GM21723 (cell line): ENCODE measurements around the gene TLN1.

ENCODE experiments used
- ATAC-seq: cut with Tn5 transposase; IDR thresholded peaks from one replicate; pipeline ENCODE4 v1.9.1; 2021; ENCODE audit warnings: mild to moderate bottlenecking, moderate library complexity; ENCODE audit not compliant: unreplicated experiment

TLN1 gene, protein sequence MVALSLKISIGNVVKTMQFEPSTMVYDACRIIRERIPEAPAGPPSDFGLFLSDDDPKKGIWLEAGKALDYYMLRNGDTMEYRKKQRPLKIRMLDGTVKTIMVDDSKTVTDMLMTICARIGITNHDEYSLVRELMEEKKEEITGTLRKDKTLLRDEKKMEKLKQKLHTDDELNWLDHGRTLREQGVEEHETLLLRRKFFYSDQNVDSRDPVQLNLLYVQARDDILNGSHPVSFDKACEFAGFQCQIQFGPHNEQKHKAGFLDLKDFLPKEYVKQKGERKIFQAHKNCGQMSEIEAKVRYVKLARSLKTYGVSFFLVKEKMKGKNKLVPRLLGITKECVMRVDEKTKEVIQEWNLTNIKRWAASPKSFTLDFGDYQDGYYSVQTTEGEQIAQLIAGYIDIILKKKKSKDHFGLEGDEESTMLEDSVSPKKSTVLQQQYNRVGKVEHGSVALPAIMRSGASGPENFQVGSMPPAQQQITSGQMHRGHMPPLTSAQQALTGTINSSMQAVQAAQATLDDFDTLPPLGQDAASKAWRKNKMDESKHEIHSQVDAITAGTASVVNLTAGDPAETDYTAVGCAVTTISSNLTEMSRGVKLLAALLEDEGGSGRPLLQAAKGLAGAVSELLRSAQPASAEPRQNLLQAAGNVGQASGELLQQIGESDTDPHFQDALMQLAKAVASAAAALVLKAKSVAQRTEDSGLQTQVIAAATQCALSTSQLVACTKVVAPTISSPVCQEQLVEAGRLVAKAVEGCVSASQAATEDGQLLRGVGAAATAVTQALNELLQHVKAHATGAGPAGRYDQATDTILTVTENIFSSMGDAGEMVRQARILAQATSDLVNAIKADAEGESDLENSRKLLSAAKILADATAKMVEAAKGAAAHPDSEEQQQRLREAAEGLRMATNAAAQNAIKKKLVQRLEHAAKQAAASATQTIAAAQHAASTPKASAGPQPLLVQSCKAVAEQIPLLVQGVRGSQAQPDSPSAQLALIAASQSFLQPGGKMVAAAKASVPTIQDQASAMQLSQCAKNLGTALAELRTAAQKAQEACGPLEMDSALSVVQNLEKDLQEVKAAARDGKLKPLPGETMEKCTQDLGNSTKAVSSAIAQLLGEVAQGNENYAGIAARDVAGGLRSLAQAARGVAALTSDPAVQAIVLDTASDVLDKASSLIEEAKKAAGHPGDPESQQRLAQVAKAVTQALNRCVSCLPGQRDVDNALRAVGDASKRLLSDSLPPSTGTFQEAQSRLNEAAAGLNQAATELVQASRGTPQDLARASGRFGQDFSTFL (N-terminal part only)

DNA sequence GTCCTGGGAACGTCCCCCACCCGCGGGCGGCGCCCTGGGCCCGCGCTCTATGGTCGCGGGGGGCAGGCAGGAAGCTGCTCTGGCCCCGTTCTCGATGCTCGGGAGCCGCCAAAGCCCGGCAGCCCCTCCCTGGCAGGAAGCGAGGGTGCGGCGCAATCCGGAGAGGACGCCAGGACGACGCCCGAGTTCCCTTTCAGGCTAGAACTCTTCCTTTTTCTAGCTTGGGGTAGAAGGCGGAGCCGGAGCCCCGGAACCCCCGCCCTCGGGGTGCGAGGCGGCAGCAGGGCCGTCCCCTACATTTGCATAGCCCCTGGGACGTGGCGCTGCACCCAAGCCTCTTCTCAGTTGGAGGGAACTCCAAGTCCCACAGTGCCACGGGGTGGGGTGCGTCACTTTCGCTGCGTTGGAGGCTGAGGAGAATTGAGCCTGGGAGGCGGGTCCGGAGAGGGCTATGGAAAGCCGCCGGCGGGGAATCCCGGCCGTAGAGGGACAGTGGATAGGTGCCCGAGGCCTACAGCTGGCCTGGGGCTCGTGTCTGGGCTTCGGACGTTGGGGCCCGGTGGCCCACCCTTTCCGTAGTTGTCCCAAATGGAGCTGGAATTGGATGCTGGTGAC, at the start of gene TLN1, which contains the start of gene CREB3:
TSS of gene TLN1 (minus strand) at position 11 of the 615 bp plus-strand sequence. CDS start 6,501 bp downstream, outside the sequence.
TSS of gene CREB3 (plus strand) at position 482 of the 615 bp plus-strand sequence. CDS start at position 589, 107 bp downstream.
- peak; percentile 82 for ATAC-seq

DNA sequence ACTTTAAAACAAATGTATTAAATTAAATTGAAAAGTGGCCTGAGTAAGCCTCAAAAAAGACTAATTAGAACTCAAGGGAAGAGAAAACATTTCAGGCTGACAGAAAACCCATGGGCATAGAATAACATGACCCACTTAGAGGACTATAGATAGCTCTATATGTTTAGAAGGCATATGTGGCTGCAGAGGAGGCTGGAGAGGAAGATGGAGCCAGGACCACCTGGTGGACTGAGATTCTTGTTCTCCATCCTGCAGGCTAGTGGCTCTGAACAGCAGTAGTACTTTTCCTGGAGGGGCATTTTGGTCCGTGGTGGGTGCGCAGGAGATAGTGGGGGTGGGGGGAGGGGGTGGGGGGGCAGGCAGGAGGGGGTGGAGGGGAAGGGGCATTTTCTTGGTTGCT, 49.1 kb upstream of the TLN1 start:
- no peak for ATAC-seq

DNA sequence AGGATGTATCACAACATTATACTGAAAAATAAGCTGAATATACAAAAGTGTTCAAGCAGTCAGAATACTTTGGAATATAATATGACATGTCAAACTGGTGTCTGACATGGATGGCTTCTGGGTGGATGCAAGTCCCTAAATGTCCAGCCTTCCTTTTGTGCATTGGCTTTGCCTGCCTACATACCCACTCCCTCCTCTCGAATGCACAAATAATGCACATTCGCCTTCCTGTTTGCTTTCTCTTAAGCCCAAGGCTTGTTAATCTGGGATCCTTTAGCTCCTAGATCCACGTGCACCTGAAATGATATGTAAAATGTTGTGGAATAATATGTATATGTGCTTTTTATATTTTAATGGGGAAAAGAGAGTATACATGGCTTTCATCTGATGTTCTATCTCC, 46.5 kb upstream of the TLN1 start:
- ATAC-seq, result no peak

DNA sequence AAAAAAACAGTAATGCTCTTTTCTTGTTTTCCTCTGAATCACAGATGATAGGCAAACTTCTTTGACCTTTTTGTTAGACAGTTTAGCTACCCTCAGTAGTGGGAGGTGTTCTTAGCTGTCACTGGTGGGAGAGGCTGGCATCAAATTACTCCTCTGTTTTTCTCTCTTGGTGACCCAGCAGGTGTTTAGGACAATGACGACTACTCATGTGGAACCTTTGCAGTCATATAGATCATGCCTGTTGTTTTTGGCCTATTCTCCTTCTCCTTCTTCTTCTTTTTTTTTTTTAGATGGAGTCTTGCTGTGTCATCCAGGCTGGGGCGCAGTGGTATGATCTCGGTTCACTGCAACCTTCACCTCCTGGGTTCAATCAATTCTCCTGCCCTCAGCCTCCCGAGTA, 44.0 kb upstream of the TLN1 start:
- ATAC-seq, result no peak

DNA sequence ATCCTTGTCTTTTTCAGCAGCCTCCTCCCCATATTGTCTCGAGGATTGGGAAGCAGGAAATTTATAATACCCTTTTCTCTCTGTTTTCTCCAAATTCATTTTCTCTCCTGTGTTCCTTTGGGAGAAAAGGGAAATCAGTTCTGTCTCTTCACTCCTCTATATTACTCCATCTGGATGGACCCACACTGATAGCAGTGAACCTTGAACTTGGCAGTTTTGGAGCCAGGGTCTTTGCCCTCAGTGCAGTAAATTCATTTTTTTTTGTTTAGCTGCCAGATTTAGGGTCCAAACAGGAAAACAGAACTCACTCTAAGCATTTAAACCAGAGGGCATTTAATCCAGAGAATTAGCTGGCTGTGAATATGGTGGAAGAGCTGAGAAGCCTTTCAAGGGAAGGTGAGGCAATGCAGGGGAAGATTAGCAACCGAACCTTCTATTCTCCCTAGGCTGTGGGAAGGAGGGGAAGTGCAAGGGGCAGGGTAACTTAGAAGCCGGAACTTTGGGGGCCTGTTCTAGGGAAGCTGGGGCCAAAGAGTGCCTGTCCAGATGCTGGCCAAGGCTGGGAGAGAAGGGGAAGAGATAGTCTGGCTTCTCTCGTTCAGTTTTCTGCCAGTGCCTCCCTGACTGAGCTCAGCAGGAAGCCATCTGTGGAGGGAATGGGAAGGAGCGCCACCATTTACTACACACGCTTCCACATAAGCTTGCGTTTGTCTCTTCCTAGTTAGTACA, 43.1 kb upstream of the TLN1 start:
- ATAC-seq, result no peak

DNA sequence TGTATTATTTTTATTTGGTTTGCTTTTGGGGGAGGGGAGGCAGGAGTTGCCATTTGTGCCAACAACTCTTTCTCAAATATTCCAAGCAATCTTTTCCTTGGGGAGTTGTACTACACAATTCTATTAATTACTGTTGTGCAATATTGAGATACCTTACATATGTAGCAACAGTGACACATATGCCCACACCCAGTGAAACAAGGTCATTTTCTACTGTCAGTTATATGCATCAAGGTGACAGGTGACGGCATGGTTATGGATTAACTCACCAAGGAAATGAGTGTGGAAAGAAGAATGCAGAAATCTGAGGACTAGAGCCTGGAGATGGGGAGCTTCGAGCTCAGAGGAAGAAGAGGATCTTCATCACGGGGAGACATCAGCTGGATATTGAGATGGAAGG, 39.9 kb upstream of the TLN1 start:
- ATAC-seq, result no peak

DNA sequence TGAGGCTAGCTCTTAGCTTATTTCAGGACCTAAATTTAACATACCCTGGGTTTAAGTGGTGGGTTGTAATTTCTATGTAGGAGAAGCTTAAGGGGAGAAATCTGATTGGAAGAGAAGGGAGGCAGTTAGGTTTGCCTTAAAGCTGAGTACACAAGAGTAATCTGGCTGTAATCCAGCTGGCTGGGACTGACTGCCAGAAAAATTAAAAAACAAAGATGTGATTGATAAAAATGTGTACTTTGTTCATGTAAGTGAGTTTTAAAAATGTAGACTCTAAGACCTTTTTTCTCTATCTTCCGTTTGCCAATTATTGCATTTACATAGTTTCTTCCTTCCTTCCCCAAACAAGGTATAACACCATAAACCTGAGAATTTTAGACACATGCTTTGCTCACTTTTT, 39.5 kb upstream of the TLN1 start:
- no peak for ATAC-seq

DNA sequence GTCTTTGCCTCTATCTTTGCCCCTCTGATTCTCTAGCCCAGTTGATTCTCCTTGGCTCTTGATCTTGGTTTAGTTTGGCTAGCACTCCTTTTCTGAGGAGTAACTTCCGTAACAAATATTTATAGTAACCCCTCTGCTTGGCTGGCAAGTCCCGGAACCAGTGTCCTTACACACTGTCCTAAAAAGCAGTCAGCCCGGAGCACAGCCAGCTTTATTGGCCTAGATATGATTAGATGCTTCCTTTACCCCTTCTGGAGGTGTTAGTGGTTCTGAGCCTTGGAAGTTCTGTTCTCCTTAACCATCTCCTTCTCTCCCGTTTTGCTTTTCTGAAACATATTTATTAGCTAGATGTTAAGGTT, 39.1 kb upstream of the TLN1 start:
- ATAC-seq, result no peak

DNA sequence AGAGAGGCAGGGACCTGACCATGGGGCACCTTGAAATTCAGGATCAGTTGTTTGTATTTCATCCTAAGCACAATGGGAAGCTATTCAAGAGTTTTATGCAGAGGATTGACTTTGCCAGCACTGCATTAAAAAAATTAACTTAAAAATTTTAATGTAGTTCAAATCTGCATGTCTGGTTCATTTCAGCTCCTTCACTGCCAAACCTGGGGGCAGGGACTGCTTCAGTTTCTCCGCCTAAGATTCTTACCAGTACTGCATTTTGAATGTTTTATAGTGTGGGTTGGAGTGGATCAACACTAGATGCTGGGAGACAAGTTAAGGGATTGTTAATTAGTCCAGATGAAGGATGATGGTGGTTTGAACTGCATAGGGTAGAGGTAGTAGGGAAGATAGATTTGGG, 37.8 kb upstream of the TLN1 start:
- ATAC-seq, result no peak

DNA sequence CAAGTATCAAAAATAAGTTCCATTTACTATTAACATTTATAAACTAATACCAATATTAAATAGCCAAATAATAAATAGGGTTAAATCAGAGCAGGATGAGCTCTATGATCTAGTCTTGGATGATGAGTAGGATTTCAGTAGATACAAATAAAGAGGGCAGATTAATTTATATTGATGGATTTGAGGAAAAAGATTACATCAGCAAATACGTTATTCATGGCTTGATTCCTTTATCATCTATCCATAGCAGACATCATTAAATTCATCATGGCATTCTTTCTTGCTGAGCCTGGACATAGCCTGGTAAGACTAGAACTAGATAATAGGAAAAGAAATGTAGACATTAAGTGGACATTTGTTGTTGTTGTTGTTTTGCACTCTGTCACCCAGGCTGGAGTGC, 35.5 kb upstream of the TLN1 start:
- ATAC-seq, result no peak

DNA sequence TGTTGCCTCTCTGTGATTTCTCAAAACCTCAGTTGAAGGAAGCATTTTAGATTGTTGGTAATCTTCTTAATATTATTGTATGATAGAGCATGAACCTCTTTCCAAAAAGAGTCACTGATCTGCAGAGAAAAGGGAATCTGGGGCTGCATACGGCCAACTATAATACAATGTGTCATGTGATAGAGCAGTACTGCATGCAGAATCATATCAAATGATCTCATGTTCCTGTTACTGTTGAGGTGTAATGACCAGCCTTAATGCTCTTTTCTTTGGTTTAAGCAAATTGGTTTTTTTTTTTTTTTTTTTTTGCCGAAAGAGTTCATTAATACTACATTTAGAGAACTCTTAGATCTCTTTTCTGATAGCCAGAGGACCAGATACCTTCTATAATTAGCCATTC, 35.0 kb upstream of the TLN1 start:
- ATAC-seq, result no peak

DNA sequence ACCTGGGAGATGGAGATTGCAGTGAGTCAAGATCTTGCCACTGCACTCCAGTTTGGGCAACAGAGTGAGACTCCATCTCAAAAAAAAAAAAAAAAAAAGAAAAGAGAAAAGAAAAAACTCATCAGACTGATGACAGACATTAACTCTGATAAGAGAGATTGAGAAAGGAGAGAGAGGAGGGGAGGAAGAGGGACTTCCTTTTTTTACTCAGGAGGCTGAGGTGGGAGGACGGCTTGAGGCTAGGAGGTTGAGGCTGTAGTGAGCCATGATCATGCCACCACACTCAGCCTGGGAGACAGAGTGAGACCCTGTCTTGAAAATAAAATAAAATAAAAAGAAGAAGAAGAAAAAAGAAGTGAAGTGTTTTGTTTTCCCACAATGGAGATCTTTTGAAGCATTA, 31.8 kb upstream of the TLN1 start:
- ATAC-seq, result no peak

DNA sequence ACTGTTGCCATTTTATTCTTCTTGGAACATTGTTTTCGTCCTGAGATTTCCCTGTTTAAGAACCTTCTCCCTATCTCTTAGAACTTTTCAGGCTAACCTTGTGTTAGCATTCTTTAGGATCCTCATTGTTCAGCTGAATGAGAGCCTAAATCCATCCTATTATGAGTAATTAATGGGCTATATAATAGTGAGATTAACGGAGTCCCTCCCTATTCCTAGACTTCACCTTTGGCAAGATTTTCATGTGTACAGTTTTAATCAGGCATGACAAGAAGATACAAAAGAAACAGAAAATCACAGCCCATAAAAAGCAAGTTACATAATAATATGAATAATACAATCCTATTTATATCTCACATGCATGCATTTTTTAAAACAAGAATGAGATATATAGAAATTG, 31.2 kb upstream of the TLN1 start:
- ATAC-seq, result no peak

DNA sequence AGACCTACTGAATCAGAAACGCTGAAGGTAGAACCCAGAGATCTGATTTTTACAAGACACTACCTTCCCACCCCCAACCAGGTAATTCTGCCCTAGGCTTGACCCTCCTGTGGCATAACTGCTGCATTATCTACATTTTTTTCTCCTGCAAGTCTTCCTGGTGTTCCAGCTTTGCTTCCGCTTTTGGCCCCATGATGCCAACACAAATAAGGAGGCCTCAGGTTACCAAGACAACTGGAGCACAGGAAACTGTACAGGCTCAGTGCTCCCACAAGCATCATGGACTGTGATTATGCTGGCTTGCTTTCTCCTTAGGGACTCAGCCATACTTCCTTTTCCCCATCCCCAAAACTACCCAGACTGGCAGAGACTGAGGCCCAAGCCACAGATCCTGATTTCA, 28.7 kb upstream of the TLN1 start:
- ATAC-seq, result no peak

DNA sequence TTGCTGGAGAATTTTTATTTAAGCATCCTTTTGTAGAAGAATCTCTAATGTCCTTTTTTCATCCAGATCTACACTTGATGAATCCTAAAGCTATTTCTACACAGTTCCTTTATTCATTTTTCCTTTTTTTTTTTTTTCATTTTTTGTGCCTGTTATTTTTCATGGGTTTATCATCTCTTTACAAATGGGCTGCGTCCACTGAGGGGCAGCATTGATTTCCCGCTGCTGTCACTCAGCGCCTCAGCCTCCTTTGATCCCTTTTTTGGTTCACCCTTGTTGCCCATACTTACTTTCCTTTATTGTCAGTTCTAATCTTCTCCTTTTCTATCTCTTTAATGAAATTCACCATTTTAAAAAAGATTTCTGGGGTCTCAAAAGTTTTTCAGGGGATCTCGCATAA, 27.8 kb upstream of the TLN1 start:
- ATAC-seq, result no peak

DNA sequence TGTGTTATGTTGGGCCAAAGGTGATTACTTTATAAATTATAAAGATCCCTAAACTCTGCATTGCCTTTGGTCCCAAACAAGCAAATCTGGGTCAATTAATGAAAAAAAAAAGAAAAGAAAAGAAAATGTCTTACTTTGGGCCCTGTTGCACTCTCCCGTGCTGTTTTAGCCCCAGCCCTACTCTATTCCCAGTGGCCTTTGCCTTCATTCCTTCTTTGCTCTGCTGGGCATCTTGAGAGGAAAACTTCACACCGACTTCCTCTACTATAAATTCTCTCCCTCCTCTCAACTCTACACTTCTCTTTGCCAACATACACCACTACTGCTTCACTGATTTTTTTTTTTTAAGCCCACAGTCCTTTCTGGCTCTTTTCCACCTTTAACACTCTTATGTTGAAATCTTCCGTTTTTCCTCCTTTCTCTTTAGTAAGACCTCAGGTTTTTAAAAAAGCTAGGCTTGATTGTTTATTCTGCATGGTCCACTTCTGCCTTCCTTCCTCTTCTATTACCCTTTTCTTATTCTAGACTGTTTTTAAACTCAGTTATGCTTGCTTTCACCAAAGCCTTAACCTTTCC, 26.6 kb upstream of the TLN1 start:
- ATAC-seq, result no peak

DNA sequence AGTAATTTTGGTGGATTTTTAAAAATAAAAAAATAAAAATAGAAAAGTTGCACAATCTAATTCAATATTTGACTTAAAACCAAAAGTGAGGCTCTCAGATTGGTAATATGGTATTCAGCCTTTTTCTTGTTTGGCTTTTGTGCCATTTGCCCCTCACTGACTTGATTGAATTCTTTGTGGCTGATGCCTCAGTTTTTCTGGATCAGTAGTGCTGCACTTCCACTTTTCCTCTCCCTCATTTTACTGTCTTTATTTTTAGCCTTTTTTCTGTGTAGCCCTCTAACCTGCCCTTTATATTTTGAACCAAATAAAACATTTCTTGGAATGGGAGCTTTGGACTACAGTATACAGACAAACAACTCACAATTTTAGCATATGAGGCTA, 25.9 kb upstream of the TLN1 start:
- ATAC-seq, result no peak

DNA sequence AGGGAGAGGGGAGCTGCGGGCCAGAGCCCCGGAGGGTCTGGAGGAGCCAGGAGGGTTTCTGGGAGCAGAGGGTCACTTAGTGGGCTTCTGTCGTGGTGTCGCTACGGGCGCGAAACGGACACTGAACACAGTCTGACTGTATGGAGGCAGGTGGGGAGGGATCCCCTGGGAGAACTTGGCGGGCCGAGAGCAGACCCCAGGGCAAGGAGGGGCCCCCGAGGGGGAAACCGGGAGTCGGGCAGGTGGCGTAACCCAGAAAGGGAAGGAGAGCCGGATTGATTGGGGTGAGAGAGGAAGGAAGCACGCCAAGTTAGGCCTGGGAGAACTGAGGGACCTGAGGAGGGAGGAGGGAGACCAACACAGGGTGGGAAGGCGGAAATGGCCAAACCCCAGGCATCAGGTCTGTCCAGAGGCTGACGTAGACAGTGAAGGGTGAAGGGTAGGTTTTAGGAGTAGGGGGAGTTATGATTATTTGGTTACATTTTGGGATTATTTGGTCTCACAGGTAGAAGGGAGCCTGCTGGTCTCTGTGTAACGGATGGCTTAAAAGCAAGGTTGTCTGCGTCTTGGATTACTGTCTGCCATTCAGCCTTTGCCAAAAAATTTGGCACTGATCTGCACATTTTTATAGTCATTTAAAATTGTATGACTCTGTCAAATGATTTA, 25.4 kb upstream of the TLN1 start:
- peak; percentile 48 for ATAC-seq
